Limb (tissue), 2 donors: ENCODE measurements around the gene EIF3J.

Source experiments
- DNase-seq, 2 donors: peaks; one replicate each; pipeline ENCODE4 v3.0.0-alpha.2; 2016; ENCODE audit errors: extremely low spot score in 2 of 2

The EIF3J gene

GRCh38 chr15:44593042-44593736 is 56.2 kb downstream of the EIF3J start:
- no peak for DNase-seq

- DNase-seq: no peak
Observed at GRCh38 chr15:44595246-44595645, 58.3 kb downstream of the EIF3J start.

GRCh38 chr15:44595656-44596510 is 58.9 kb downstream of the EIF3J start:
- no peak for DNase-seq

GRCh38 chr15:44596511-44597010 is 59.6 kb downstream of the EIF3J start:
- DNase-seq: no peak

GRCh38 chr15:44598066-44598465 is 61.1 kb downstream of the EIF3J start:
- DNase-seq: no peak

GRCh38 chr15:44598892-44599291 is 61.9 kb downstream of the EIF3J start:
- DNase-seq: no peak

- DNase-seq: no peak
Observed at GRCh38 chr15:44603126-44603525, 66.2 kb downstream of the EIF3J start.

GRCh38 chr15:44606740-44607139 is 69.8 kb downstream of the EIF3J start:
- no peak for DNase-seq
